DND-41 (cell line): ENCODE data around the gene PDXK.

Experiments
- CTCF ChIP-seq: IDR thresholded peaks from 2 replicates; pipeline ENCODE4 v1.5.1; 2012; ENCODE audit warnings: borderline replicate concordance, low read length, moderate library complexity, mild to moderate bottlenecking; ENCODE audit not compliant: poor library complexity, severe bottlenecking; ENCODE audit errors: extremely low read depth
- EZH2 ChIP-seq: IDR thresholded peaks from 3 replicates; pipeline ENCODE4 v1.6.1; 2012; ENCODE audit warnings: borderline replicate concordance, low read depth, mild to moderate bottlenecking, moderate library complexity, low read length, inconsistent platforms; ENCODE audit not compliant: severe bottlenecking

GRCh38 chr21:43771698-43772424 is 52.9 kb downstream of the PDXK start:
- TF ChIP-seq CTCF, result no peak
- no peak for TF ChIP-seq EZH2
